Kidney tubule cell (primary cell): ENCODE results near the gene LRFN4.

Source experiments
- DNase-seq: peaks from one replicate; pipeline ENCODE4 v3.0.0-alpha.2; 2018; ENCODE audit warnings: low spot score

The LRFN4 gene

DNA sequence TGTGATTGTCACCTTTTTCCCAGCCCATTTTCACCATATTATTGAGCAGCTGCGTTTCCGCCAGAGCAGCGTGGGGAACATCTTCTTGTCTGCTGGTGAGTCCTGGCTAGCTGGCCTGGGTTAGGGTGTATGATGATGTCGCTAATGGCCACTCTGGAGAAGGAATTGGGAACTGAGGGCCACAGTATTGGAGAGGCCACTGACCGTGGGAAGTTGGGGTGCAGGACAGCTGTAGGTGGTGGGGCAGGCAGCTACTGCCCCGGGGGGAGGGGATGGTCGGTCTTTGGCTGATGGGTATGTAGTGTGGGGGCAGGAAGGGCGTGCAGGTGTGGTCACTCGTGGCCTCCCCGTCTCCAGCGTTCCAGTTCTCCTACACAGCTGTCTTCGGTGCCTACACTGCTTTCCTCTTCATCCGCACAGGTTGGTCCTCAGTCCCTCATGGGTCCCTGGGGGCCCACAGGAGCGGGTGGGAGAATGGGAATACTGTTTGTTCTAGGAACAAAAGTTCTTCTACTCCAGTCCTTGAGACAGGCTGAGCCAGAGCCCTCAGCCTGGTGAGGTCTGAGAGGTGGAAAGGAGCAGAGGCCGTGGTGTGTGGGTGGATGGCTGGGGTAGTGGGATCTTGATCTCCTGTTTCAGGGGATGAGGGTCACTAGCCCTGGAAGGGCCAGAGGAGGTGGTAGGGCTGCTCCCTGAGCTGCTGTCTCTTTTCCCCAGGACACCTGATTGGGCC, 11.6 kb upstream of the LRFN4 start:
- no peak for DNase-seq

- DNase-seq: no peak
Observed at GRCh38 chr11:66845876-66846212, 11.0 kb upstream of the LRFN4 start.

DNA sequence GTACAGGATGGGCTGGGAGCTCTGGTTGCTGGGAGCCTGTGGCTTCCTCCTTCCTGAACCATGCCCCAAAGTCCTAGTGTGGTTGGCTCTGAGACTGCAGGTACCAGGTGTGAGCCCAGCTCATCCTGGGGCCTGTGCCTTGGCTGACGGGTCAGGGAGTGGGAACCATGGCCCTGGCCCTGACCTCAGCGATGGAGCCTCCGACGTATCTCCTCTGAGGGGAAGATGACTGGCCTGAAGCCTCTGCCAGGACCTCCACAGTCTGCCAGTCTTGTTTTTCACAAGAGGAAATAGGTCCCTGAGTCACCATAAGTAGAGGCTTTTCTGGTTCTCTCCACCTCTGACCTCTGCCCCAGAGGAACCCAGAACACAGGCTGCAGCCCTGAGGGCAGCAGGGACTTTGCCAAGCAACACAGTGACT, 10.2 kb upstream of the LRFN4 start:
- no peak for DNase-seq

DNA sequence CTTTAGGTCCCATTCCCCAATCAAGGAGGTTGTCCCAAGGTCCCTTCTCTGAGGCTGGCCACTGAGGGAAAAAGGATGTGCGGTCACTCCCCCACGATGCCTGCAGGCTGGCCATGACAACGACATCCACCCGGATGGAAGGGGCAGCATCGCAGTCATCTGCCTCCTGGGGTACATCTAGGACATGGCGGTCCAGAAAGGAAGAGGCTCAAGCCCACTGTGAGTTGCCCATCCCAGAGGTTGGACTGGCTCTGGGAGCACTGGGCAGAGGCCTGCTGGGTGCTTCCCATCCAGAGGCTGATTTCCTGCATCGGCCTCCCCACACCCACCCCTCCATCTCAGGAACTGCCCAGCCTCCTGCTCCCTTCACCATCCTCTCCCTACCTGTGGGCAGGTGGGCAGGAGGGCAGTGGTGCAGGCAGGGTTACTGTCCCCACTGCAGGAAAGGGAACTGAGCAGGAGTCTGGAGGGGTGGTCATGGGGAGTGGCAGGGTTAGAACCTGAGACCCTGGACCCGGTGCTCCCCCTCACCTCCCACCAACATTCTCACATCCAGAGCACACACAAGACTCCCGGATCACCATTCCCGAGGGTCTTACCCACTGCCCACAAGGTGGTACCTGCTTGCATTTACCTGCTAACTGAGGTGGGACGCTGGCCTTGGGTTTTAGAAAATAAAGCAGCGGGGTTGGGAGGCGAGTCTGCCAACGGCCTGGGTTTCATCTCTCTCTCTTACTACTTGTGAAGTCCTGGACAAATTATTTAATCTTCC, 9.2 kb upstream of the LRFN4 start:
- DNase-seq: no peak

GRCh38 chr11:66848671-66849500, 8.0 kb upstream of the LRFN4 start:
- DNase-seq: no peak

GRCh38 chr11:66849501-66850234, 7.2 kb upstream of the LRFN4 start:
- no peak for DNase-seq

DNA sequence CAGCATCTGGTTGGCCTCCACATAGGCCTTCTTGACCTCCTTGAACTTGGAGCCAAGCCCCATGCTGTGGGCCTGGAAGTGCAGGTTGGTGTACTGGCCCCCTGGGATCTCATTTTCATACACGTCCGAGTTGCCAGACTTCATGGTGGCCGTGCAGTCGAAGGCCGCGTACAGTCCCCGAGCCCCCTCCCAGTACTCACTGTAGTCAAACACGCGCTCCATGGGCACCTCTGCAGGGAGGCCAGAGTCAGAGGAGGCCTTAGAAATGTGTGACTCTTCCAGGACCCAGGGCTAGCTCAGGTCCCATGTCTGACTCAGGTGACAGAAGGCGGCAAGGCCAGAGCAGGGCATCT, 6.7 kb upstream of the LRFN4 start:
- no peak for DNase-seq

DNA sequence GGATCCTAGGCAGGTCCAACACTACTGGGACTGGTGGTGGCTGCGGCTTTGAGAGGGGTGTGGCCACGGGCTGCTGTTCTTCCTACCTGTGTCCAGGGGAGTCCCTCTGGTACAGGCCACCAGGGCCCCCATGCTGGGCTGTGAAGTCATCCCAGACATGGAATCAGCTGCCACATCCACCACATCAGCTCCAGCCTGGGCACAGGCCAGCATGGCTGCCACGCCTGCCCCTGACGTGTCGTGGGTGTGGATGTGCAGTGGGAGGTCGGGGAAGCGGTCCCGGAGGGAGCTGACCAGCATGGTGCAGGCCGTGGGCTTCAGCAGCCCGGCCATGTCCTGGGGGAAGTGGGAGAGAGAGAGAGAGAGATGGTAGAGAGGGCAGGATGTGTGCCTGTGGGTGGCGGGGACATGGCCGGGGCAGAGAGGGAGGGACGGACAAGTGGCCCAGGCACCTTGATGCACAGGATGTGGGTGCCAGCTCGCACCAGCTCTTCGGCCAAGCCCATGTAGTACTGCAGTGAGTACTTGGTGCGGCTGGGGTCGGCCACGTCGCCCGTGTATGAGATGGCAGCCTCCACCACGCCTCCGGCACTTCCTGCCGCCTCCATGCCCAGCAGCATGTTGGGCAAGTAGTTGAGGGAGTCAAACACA, 6.2 kb upstream of the LRFN4 start:
- no peak for DNase-seq

DNA sequence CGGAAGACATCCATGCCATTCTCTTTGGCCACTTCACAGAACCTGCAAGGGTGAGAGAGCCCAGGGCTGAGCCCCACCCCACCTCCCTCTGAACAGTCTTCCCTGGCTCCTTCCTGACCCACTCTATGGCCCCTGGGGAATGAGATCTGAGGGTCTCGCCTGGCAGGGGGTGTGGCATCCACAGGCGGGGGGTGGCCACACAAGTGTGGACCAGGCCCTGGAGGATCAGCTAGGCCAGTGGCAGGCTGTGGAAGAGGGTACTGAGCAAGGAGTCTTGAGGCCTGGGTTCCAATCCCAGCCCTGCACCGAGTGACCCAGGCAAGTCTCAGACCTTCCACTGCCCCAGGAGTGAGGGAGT, 5.6 kb upstream of the LRFN4 start:
- DNase-seq: no peak

DNA sequence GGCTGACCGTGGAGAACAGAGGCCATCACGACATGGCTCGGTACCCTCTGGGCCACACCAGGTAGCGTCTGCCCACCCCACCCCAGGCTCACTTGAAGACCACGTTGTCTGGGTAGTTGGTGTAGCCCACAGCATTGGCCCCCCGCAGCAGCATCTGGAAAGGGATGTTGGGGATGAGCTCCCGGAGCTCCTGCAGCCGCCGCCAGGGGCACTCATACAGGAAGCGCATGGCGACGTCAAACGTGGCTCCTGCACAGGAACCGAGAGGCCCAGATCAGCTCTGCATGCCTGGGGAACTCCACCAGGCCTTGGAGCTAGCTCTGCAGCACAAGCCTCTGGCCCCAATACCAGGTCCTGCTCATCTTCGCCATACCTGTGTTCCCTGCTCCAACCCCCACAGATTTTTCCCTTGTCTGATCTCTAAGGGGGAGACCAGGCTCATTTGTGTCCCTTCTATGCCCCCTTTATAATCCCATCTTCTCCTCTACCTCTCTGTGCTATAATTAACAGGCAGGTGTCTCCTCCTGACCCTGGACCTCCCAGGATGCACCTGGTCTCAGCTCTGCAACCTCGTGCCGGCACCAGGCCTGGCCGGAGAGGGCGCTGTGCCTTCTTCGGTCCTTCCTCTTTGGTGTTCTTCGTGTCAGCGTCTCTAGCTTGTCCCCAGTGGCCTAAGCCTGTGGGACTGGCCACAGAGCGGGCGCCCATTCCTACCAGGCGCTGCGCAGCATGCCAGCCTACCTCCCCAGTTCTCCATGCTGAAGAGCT, 5.0 kb upstream of the LRFN4 start:
- DNase-seq: no peak

DNA sequence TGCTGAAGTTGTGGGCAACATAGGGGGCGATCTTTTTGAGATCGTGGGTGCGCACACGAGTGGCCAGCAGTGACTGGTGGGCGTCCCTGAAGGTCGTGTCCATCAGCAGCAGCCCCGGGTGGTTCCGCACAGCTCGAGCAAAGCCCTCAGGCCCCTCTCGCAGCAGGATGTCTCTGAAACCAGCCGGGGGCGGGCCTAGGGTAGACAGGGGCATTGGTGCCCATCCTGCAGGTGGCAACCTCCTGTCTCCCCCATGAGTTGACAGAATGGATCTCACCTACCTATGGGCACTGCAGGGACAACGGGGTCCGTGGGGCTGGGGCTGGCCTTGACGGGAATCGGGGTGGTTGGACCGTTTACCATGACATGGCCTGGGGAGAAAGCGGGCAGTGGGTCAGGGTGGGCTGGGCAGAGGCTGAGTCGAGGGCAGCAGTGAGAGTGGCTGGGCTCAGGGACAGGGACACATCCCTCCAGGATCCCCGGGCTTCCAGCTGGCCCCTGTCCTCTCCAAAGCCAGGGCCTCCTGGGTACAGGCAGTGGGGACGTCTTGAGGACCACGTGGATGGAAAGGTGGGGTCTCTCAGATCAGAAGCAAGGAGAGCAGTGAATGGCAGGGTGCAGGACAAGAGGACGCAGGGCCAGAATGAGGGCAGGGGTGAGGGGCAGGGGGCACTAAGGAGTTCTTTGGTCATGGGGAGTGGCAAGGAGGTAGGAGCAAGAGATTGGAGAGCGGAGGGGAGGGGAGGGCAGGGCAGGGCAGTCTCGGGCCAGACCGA, 4.2 kb upstream of the LRFN4 start:
- DNase-seq: no peak

GRCh38 chr11:66853242-66854229, 3.3 kb upstream of the LRFN4 start:
- DNase-seq: no peak

GRCh38 chr11:66854231-66854661, 2.6 kb upstream of the LRFN4 start:
- DNase-seq: no peak

GRCh38 chr11:66854729-66855211, 2.1 kb upstream of the LRFN4 start:
- no peak for DNase-seq

- DNase-seq: peak; percentile 95
Observed at GRCh38 chr11:66855574-66856495, 1.0 kb upstream of the LRFN4 start.

GRCh38 chr11:66857234-66857926, 516 bp downstream of the LRFN4 start:
- no peak for DNase-seq

DNA sequence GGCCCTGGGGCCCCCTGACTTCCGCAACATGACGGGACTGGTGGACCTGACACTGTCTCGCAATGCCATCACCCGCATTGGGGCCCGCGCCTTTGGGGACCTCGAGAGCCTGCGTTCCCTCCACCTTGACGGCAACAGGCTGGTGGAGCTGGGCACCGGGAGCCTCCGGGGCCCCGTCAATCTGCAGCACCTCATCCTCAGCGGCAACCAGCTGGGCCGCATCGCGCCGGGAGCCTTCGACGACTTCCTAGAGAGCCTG, 992 bp downstream of the LRFN4 start:
- no peak for DNase-seq
